D341Med (cell line): ENCODE results near the gene TMEM245.
A peak's percentile ranks its signal among the peaks of the same experiment; 100 is the strongest.

ENCODE experiments used
- DNase-seq: peaks from one replicate; pipeline ENCODE4 v3.0.0; 2012; ENCODE audit warnings: low spot score

Gene TMEM245

GRCh38 chr9:109022873-109023272, 96.9 kb downstream of the TMEM245 start:
- no peak for DNase-seq

GRCh38 chr9:109020581-109021511, 98.9 kb downstream of the TMEM245 start:
- no peak for DNase-seq

DNA sequence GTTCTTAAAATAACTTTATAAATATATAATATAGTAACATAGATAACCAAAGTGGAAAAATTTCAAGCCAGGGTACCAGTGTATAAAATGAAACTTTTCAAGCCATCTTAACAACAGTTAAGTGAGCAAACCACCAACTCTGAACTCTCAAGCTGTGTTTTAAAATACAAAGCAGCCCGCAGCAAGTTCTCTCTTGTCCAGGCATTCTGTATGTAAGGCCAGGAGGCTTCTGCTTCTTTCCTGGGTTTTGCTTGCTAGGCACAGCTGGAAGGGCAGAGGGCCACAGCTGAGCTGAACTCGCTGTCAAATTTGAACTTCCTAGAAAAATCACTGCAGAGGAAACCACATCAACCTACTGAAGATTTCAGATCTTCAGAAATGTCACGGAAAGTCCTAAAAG, 99.6 kb downstream of the TMEM245 start:
- no peak for DNase-seq

- no peak for DNase-seq
Measured at GRCh38 chr9:109019420-109019819, 100.3 kb downstream of the TMEM245 start.

- no peak for DNase-seq
Measured at GRCh38 chr9:109017493-109017892, 102.3 kb downstream of the TMEM245 start.

DNA sequence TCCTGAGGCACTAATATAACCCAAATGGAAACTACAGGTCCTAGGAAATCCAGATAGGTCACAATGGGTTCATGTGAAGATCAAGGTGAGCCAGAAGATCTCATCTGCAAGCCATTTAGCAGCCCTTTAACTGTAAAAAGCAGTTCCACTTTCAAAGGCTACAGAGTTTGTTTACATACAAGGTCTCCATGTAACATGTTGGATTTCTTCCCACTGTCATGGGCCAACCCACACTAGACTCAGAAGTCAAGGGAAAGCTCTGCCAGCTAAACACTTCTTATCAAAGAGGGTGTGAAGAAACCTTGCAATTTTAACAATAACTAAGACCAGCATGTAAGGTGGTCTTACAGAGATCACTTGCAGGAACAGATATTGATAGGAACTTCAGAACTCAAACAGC, 102.7 kb downstream of the TMEM245 start:
- no peak for DNase-seq

- no peak for DNase-seq
Measured at GRCh38 chr9:109016132-109016531, 103.6 kb downstream of the TMEM245 start.

- DNase-seq: no peak
Measured at GRCh38 chr9:109014608-109015280, 105.0 kb downstream of the TMEM245 start.

DNA sequence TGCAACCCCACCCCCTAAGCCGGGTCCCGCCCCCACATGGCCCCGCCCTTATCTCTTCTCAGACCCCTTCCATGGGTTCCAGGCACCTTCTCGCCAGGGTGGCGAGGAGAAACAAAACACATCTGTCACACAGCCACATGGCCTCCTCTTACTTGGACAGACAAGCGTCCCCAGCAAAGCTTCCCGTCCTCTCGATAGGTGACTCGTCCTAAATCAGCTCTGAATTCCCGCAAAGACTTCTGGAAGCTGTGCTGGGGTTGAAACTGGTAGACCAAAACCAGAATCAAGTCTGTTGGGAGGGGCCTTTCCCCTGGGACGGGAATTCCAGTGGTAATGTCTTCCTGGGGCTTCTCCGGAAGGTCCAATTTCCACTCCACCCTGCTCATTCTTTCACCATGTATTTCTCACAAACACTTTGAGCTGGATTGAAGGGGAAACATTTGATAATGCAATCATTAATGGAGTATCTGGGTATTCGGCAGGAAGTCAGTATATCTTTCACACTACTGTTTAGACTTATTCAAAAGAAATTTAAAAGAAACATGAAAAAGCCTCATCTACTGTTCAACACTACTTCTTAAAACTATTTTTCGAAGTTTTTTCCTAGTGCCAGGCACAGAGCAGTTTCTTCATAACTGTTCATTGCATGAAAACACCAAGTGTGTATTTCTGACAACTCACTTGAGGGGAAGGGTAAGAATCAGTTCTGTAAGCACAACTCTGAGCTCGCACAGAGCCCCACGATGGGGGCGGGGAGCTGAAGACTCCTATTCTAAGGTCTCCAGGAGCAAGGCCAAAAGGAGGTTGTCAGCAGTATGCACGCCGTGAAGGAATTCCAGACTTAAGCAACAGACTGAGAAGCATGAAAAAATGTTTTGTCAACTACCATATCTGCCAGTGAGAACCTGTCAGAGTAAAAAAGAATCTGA, 105.8 kb downstream of the TMEM245 start:
- DNase-seq: no peak

GRCh38 chr9:109012876-109013678, 106.7 kb downstream of the TMEM245 start, which contains the start of gene CTNNAL1:
CTNNAL1 (minus strand) TSS chr9:109013499; CDS start chr9:109013442, 57 bp downstream.
- DNase-seq: peak; percentile 98

- peak; percentile 20 for DNase-seq
Measured at GRCh38 chr9:109012009-109012875, 107.5 kb downstream of the TMEM245 start.

- DNase-seq: no peak
Measured at GRCh38 chr9:109011231-109011671, 108.5 kb downstream of the TMEM245 start.

- no peak for DNase-seq
Measured at GRCh38 chr9:109010746-109011145, 109.0 kb downstream of the TMEM245 start.

GRCh38 chr9:109005678-109006077, 114.1 kb downstream of the TMEM245 start:
- no peak for DNase-seq

DNA sequence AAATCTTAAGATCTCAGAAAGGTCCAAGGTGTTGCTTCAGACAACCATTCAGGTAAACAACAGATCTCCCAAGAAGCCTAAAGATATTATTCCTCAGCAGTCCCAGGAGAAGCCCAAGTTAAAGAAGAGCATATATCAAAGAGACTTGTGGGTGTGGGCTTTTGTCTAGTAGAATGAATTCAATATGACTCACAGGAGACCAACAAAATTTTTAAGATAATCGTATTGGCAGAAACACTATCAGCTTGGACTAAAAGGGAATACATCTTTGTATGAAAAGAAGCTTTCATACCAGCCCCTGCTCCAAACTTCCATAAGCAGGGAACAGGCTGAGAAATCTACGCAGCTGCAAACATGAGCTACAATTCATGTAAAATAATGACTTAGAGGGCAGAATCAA, 116.6 kb downstream of the TMEM245 start:
- DNase-seq: no peak

DNA sequence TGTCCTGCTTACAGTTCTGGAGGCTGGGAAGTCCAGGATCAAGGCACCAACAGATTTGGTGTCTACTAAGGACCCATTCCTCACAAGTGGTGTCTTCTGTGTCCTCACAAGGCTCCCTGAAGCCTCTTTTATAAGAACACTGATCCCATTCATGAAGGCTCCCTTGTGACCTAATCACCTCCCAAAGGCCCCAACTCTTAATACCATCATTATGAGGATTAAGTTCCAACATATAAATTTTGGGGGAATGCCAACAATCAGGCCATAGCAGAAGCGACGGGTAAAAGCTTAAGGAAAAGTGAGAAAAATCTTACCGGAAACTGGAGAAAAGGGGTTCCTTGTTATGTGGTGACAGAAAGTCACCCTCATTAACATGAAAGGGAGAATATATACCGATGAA, 117.6 kb downstream of the TMEM245 start:
- DNase-seq: peak; percentile 27

DNA sequence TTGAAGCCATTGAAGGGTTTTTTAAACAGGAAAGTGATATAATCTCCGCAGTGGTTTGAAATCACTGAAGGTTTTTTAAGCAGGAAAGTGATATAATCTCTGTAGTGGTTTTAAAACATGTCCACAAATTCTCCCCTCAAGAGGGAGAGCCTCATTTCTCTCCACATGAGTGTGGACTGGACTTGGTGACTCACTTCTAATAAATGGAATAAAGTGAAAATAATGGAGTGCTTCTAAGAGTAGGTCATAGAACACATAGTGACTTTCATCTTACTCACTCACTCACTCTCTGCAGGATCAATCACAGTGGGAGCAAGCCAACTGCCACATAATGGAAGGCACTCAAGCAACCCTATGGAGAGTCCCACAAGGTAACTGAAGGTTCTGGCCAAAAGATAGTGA, 118.5 kb downstream of the TMEM245 start:
- DNase-seq: no peak

- no peak for DNase-seq
Measured at GRCh38 chr9:108997112-108997511, 122.6 kb downstream of the TMEM245 start.

DNA sequence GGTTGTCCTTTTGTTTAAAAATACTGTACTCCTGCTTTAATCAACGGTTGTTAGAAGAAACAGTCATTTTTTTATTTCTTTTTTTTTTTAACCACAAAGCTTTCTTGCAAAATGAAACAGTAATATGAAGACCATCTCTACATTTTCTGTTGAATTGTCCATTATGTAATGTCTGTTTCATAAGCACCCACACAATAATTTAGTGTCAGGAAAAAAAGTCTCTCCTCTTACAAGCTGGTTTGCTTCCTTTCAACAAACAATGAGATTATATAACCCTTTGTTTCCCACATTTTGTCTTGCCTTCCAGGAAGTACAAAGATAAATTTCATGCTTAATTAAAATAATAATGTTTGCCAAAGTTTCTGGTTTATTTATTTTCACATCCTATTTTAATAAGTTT, 123.1 kb downstream of the TMEM245 start:
- no peak for DNase-seq

- DNase-seq: no peak
Measured at GRCh38 chr9:108994695-108995094, 125.1 kb downstream of the TMEM245 start.
